Pulmonary artery endothelial cell (primary cell): ENCODE results near the gene PNP. TPM values are rescaled to one million over a fixed set of nuclear protein-coding genes. Genes with fewer than 3 reads are reported as not detected.

Experiments used
- total RNA-seq: library from RNA; depleted of rRNA; stranded (reverse); fragments of >200 nt; gene quantifications from 2 replicates; pipeline ENCODE4 v1.2.3, GENCODE V29; 2014

The PNP gene
- total RNA-seq, 1 donor from 2014 or later: 286 TPM

Other genes starting within 250 kb of the PNP start
- gene OR11H6, start 245.7 kb upstream of the PNP start, total RNA-seq: not detected in 2 replicates
- not detected in 2 replicates for gene OR11H7, start 240.4 kb upstream of the PNP start, total RNA-seq
- not detected in 2 replicates for gene OR11H4, start 230.1 kb upstream of the PNP start, total RNA-seq
- 16.8 and 30.2 TPM in 2 replicates for gene TTC5, start 163.5 kb upstream of the PNP start, total RNA-seq
- 26.7 and 49.1 TPM in 2 replicates for gene CCNB1IP1, start 136.1 kb upstream of the PNP start, total RNA-seq
- gene PARP2, start 125.8 kb upstream of the PNP start, total RNA-seq: 9.0 and 14.1 TPM in 2 replicates
- 16.6 and 28.2 TPM in 2 replicates for gene TEP1, start 55.9 kb upstream of the PNP start, total RNA-seq
- under 0.01 and 0.04 TPM in 2 replicates for gene KLHL33, start 33.2 kb upstream of the PNP start, total RNA-seq
- gene OSGEP, start 14.6 kb upstream of the PNP start, total RNA-seq: 38.4 and 42.6 TPM in 2 replicates
- 128 and 143 TPM in 2 replicates for gene APEX1, start 14.2 kb upstream of the PNP start, total RNA-seq
- 21.0 and 22.0 TPM in 2 replicates for gene PIP4P1, start 8.0 kb upstream of the PNP start, total RNA-seq
- 0.33 TPM in 1 of 2 replicates, not detected in the other for gene RNASE10, start 36.1 kb downstream of the PNP start, total RNA-seq
- not detected in 2 replicates for gene RNASE9, start 91.6 kb downstream of the PNP start, total RNA-seq
- gene RNASE11, start 118.6 kb downstream of the PNP start, total RNA-seq: not detected in 2 replicates
- gene RNASE12, start 122.0 kb downstream of the PNP start, total RNA-seq: not detected in 2 replicates
- not detected in 2 replicates for gene OR6S1, start 172.3 kb downstream of the PNP start, total RNA-seq
- 4.2 and 18.6 TPM in 2 replicates for gene RNASE4, start 215.2 kb downstream of the PNP start, total RNA-seq
- gene ANG, start 219.4 kb downstream of the PNP start, total RNA-seq: 4.2 and 6.9 TPM in 2 replicates